Caco-2 (cell line): Measurements from ENCODE around the gene FBLN1. TPM values are rescaled to one million over a fixed set of nuclear protein-coding genes. Genes with fewer than 3 reads are reported as not detected.

ENCODE experiments used
- BruUV-seq: library from RNA; stranded (reverse); fragments of 400-500 nt; replicated peaks from 2 replicates; lab custom pipeline; 2021; lab: Mats Ljungman, UMichigan
- CTCF ChIA-PET: fragments of 300-600 bp; sonication (Branson Sonifier 250); formaldehyde crosslinking; loops from one replicate; lab custom pipeline; 2022; ENCODE audit warnings: antibody characterized with exemption; lab: Charles Lee
- POLR2A ChIA-PET: fragments of 300-600 bp; sonication (Branson Sonifier 250); formaldehyde crosslinking; loops from one replicate; lab custom pipeline; 2022; ENCODE audit warnings: antibody characterized with exemption; lab: Charles Lee
- DNase-seq, 2 experiments: peaks; one replicate each; pipeline versions ENCODE4 v3.0.0 to v3.0.0-alpha.2; 2020 to 2022
- H3K27me3 ChIP-seq: replicated peaks from 2 replicates; pipeline ENCODE4 v1.6.0; 2011; ENCODE audit warnings: low read length; ENCODE audit not compliant: control insufficient read depth, insufficient read depth
- H3K36me3 ChIP-seq: 2 replicates; pipeline ENCODE4 v1.5.1; 2011; ENCODE audit warnings: low read length; ENCODE audit not compliant: control insufficient read depth, insufficient read depth
- H3K4me1 ChIP-seq: fragments of 250-450 bp; sonication (Bioruptor Pico); 2 replicates; pipeline ENCODE4 v1.5.1; 2020; ENCODE audit warnings: mild to moderate bottlenecking
- H3K4me3 ChIP-seq: 2 replicates; pipeline ENCODE4 v1.5.1; 2011; ENCODE audit warnings: low read depth, mild to moderate bottlenecking, control low read depth, low read length
- H3K9me3 ChIP-seq: fragments of 250-450 bp; sonication (Bioruptor Pico); 2 replicates; pipeline ENCODE4 v1.5.1; 2020; ENCODE audit warnings: mild to moderate bottlenecking, moderate library complexity
- H3K27ac Mint-ChIP-seq: one replicate; pipeline ENCODE4 v1.8.0; 2022; ENCODE audit warnings: mixed read lengths; ENCODE audit not compliant: unreplicated experiment
- H3K27me3 Mint-ChIP-seq: one replicate; pipeline ENCODE4 v1.8.0; 2022; ENCODE audit warnings: mixed read lengths; ENCODE audit not compliant: insufficient read depth, unreplicated experiment
- H3K36me3 Mint-ChIP-seq: one replicate; pipeline ENCODE4 v1.8.0; 2022; ENCODE audit warnings: mild to moderate bottlenecking, mixed read lengths; ENCODE audit not compliant: insufficient read depth, unreplicated experiment
- H3K4me1 Mint-ChIP-seq: one replicate; pipeline ENCODE4 v1.8.0; 2022; ENCODE audit warnings: low read depth, mixed read lengths; ENCODE audit not compliant: unreplicated experiment
- H3K4me3 Mint-ChIP-seq: one replicate; pipeline ENCODE4 v1.8.0; 2022; ENCODE audit warnings: mild to moderate bottlenecking, moderate library complexity, mixed read lengths; ENCODE audit not compliant: unreplicated experiment
- H3K9me3 Mint-ChIP-seq: one replicate; pipeline ENCODE4 v1.8.0; 2022; ENCODE audit warnings: mixed read lengths; ENCODE audit not compliant: unreplicated experiment
- intact Hi-C: fragments of 100-400 bp; cut with micrococcal nuclease; formaldehyde crosslinking; loops from one replicate; pipeline ENCODE4 v1.10.0; 2022; ENCODE audit not compliant: unreplicated experiment
- total RNA-seq: library from RNA; stranded (reverse); gene quantifications from 2 replicates; pipeline ENCODE4 v1.2.3, GENCODE V29; 2022
- TF ChIP-seq, protein P1 (sequence below), 2 experiments: fragments of 200-600 bp in 1 of 2; IDR thresholded peaks; 1 replicate in 1 of 2; 2 replicates in 1 of 2; pipeline versions ENCODE4 v1.5.1 to v1.8.0; 2011 to 2022; ENCODE audit warnings: antibody characterized with exemption in 1 of 2, control low read depth in 1 of 2, inconsistent platforms in 1 of 2, low read depth in 1 of 2, low read length in 1 of 2, mild to moderate bottlenecking in 1 of 2, moderate library complexity in 1 of 2; ENCODE audit not compliant: insufficient read depth in 1 of 2, severe bottlenecking in 1 of 2, unreplicated experiment in 1 of 2

FBLN1 gene
- total RNA-seq, 1 experiment from 2014 or later = 519 TPM

DNA sequence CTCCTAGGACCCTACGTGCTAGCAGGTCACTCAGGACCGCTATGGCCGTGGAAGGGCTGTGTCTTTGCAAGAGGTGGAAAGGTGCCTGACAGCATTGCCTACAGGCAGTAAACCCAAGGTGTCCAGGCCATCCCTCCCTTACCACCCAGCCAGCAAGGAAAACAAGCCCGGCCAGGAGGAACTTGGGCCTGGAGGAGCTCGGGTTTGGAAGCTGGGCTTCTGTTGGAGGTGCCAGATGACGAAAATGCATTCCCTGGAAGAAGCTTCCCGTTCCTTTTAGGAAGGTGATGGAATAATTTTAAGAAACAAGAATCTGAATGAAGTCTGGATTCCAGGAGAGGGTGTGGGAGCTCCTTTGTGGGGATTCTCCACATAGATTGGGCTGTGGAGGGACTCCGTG lies 23.6 kb downstream of the FBLN1 start:
- intact Hi-C loops = no loop called here
- ChIA-PET CTCF (no interaction called here), POLR2A (no interaction called here)
- H3K4me3 Mint-ChIP-seq = no peak overlapping the region
- no peaks in the 10 kb centered on the region for H3K4me1 ChIP-seq
- H3K36me3 Mint-ChIP-seq = peaks cover 83% of the 10 kb centered on the region
- TF ChIP-seq, protein P1, sequence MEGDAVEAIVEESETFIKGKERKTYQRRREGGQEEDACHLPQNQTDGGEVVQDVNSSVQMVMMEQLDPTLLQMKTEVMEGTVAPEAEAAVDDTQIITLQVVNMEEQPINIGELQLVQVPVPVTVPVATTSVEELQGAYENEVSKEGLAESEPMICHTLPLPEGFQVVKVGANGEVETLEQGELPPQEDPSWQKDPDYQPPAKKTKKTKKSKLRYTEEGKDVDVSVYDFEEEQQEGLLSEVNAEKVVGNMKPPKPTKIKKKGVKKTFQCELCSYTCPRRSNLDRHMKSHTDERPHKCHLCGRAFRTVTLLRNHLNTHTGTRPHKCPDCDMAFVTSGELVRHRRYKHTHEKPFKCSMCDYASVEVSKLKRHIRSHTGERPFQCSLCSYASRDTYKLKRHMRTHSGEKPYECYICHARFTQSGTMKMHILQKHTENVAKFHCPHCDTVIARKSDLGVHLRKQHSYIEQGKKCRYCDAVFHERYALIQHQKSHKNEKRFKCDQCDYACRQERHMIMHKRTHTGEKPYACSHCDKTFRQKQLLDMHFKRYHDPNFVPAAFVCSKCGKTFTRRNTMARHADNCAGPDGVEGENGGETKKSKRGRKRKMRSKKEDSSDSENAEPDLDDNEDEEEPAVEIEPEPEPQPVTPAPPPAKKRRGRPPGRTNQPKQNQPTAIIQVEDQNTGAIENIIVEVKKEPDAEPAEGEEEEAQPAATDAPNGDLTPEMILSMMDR (IDR thresholded peaks at IDR 0.05; ENCODE audit: insufficient read depth in 1 of 2, low read depth in 1 of 2, low read length in 1 of 2, severe bottlenecking in 1 of 2, unreplicated experiment in 1 of 2) = no peak
- H3K9me3 ChIP-seq = no peaks in the 10 kb centered on the region
- BruUV-seq = no TSS peak
- H3K9me3 Mint-ChIP-seq = no peaks in the 10 kb centered on the region
- H3K4me1 Mint-ChIP-seq = peaks cover 6% of the 10 kb centered on the region
- H3K27me3 ChIP-seq = no peaks in the 10 kb centered on the region
- no peaks in the 10 kb centered on the region for H3K27me3 Mint-ChIP-seq
- no peak for DNase-seq
- no peak overlapping the region for H3K4me3 ChIP-seq
- H3K27ac Mint-ChIP-seq = no peak overlapping the region
- peaks cover 7% of the 10 kb centered on the region for H3K36me3 ChIP-seq

DNA sequence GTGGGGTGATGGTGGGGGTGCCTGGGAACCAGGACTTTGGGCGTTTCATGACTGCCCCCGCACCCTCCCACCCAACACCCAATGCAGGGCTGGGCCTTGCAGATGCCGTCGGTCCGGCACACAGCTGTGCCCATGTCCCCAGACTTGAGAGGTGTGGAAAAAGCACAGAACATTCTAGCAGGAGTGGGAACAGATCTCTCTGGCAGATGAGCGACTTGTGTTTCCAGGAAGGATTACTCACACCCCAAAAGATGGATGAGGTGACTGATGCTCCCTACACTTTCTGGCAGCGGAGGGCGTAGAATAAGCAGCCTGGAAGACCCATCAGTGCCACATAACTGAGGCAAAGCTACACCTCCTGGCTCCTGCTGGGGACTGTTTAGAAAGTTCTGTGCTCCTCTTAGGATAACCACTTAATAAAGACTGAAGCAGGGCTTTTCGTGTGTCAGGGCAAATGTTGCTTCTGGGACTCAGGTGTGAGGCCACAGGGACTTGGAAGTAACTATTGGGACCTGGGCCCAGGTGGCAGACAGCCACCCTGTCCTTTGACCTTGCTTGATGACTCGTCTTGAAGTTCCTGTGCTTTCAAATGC lies 24.2 kb downstream of the FBLN1 start:
- H3K4me1 ChIP-seq = no peaks in the 10 kb centered on the region
- Mint-ChIP-seq H3K4me1 (peaks cover 6% of the 10 kb centered on the region), H3K9me3 (no peaks in the 10 kb centered on the region), H3K27ac (no peak overlapping the region), H3K36me3 (peaks cover 84% of the 10 kb centered on the region), H3K4me3 (no peak overlapping the region), H3K27me3 (no peaks in the 10 kb centered on the region)
- DNase-seq = no peak
- H3K27me3 ChIP-seq = no peaks in the 10 kb centered on the region
- TF ChIP-seq, protein P1 (IDR thresholded peaks at IDR 0.05; ENCODE audit: insufficient read depth in 1 of 2, low read depth in 1 of 2, low read length in 1 of 2, severe bottlenecking in 1 of 2, unreplicated experiment in 1 of 2) = no peak
- no TSS peak for BruUV-seq
- intact Hi-C loops = no loop called here
- ChIA-PET POLR2A (no interaction called here), CTCF (no interaction called here)
- H3K9me3 ChIP-seq = no peaks in the 10 kb centered on the region
- H3K4me3 ChIP-seq = no peak overlapping the region
- peaks cover 5% of the 10 kb centered on the region for H3K36me3 ChIP-seq

DNA sequence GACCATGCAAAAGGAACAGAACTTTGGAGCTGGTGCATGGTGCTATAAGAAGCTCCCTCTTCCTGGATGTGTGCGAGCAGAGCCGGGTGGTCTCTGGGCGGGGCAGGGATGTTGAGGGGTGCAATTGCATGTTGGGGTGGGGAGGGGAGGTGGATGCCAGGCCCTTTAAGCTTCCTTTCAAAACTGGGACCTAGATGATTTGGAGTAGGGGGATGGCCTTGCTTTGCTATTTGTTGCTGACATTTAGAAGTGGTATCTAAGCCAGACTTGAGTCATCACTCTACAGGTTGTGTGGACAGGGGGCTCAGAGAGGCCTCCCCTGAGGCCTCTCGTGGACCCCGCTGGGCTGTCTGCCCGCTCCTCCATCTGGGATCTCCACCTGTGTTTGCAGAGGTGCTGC lies 24.8 kb downstream of the FBLN1 start:
- CTCF ChIA-PET = no interaction called here
- H3K27me3 Mint-ChIP-seq = no peaks in the 10 kb centered on the region

More for the DNA sequence above, 24.8 kb downstream of the FBLN1 start:
- peaks cover 6% of the 10 kb centered on the region for H3K4me1 Mint-ChIP-seq
- POLR2A ChIA-PET = no interaction called here
- TF ChIP-seq, protein P1 (IDR thresholded peaks at IDR 0.05; ENCODE audit: insufficient read depth in 1 of 2, low read depth in 1 of 2, low read length in 1 of 2, severe bottlenecking in 1 of 2, unreplicated experiment in 1 of 2) = no peak
- Histone ChIP-seq H3K9me3 (no peaks in the 10 kb centered on the region), H3K4me1 (no peaks in the 10 kb centered on the region), H3K36me3 (peaks cover 3% of the 10 kb centered on the region), H3K27me3 (no peaks in the 10 kb centered on the region), H3K4me3 (no peak overlapping the region)
- H3K27ac Mint-ChIP-seq = no peak overlapping the region
- BruUV-seq = no TSS peak
- no peak for DNase-seq
- H3K36me3 Mint-ChIP-seq = peaks cover 87% of the 10 kb centered on the region
- no peak overlapping the region for H3K4me3 Mint-ChIP-seq
- intact Hi-C loops = no loop called here
- no peaks in the 10 kb centered on the region for H3K9me3 Mint-ChIP-seq
